H1 (cell line): ENCODE measurements around the gene IFT80. TPM values are rescaled to one million over a fixed set of nuclear protein-coding genes. Genes with fewer than 3 reads are reported as not detected.

Experiments
- CTCF ChIA-PET: fragments of 300-600 bp; sonication (Branson Sonifier 250); formaldehyde crosslinking; loops from one replicate; lab custom pipeline; 2021; ENCODE audit not compliant: partially characterized antibody; lab: Charles Lee
- POLR2A ChIA-PET: fragments of 300-600 bp; sonication (Branson Sonifier 250); formaldehyde crosslinking; loops from one replicate; lab custom pipeline; 2021; ENCODE audit warnings: inconsistent platforms; ENCODE audit not compliant: partially characterized antibody; lab: Charles Lee
- DNase-seq, 2 experiments: peaks; one replicate each; pipeline versions ENCODE4 v3.0.0 to v3.0.0-alpha.2; 2010 to 2022; ENCODE audit warnings: low spot score in 2 of 2, low read depth in 1 of 2, mixed read lengths in 1 of 2
- FAIRE-seq: peaks from 2 replicates; lab custom pipeline; 2011; peaks lifted over from hg19 to GRCh38; lab: Jason Lieb, UNC
- H2AFZ ChIP-seq: 2 replicates; pipeline ENCODE4 v1.8.1; 2012; ENCODE audit warnings: low read length, inconsistent platforms
- H2AK5ac ChIP-seq: 2 replicates; pipeline ENCODE4 v1.6.1; 2013; ENCODE audit warnings: low read depth, low read length
- H2BK120ac ChIP-seq: replicated peaks from 2 replicates; pipeline ENCODE3; 2013; ENCODE audit warnings: low read depth, low read length, inconsistent platforms
- H2BK12ac ChIP-seq: 2 replicates; pipeline ENCODE4 v1.6.1; 2013; ENCODE audit warnings: low read depth, low read length
- H2BK15ac ChIP-seq: 2 replicates; pipeline ENCODE4 v1.6.1; 2013; ENCODE audit warnings: low read length
- H2BK20ac ChIP-seq: 2 replicates; pipeline ENCODE4 v1.6.1; 2013; ENCODE audit warnings: low read length
- H2BK5ac ChIP-seq: 2 replicates; pipeline ENCODE4 v1.6.1; 2013; ENCODE audit warnings: low read depth, low read length
- H3K14ac ChIP-seq: 2 replicates; pipeline ENCODE4 v1.6.1; 2013; ENCODE audit warnings: inconsistent platforms; ENCODE audit not compliant: insufficient read length
- H3K18ac ChIP-seq: 2 replicates; pipeline ENCODE4 v1.6.1; 2013; ENCODE audit warnings: low read length; ENCODE audit errors: extremely low read depth
- H3K23ac ChIP-seq: 2 replicates; pipeline ENCODE4 v1.6.1; 2013; ENCODE audit warnings: inconsistent platforms; ENCODE audit not compliant: insufficient read length
- H3K23me2 ChIP-seq: 2 replicates; pipeline ENCODE4 v1.6.1; 2013; ENCODE audit warnings: low read depth, low read length
- H3K27ac ChIP-seq: 2 replicates; pipeline ENCODE4 v1.6.1; 2011; ENCODE audit warnings: low read depth, low read length, inconsistent platforms
- H3K27me3 ChIP-seq, 4 experiments: replicated peaks in 1 of 4; 1 replicate in 1 of 4; 2 replicates in 3 of 4; pipeline versions ENCODE4 v1.6.1 to v1.8.1; 2011 to 2013; ENCODE audit warnings: low read length in 3 of 4, mild to moderate bottlenecking in 3 of 4, inconsistent platforms in 2 of 4, mixed read lengths in 2 of 4, moderate library complexity in 1 of 4; ENCODE audit not compliant: control insufficient read depth in 3 of 4, insufficient read depth in 3 of 4; ENCODE audit errors: extremely low read depth in 1 of 4
- H3K36me3 ChIP-seq, 4 experiments: 2 replicates each; pipeline versions ENCODE4 v1.6.1 to v1.8.1; 2011 to 2013; ENCODE audit warnings: mild to moderate bottlenecking in 4 of 4, low read length in 3 of 4, moderate library complexity in 2 of 4, control low read depth in 1 of 4, inconsistent platforms in 1 of 4; ENCODE audit not compliant: insufficient read depth in 4 of 4, control insufficient read depth in 2 of 4
- H3K4ac ChIP-seq: replicated peaks from 2 replicates; pipeline ENCODE3; 2013; ENCODE audit warnings: low read length, low read depth, mixed read lengths, inconsistent platforms; ENCODE audit not compliant: insufficient read length
- H3K4me1 ChIP-seq, 4 experiments: replicated peaks in 1 of 4; 1 replicate in 1 of 4; 2 replicates in 3 of 4; pipeline versions ENCODE4 v1.6.1 to v1.8.1; 2011 to 2013; ENCODE audit warnings: low read length in 3 of 4, inconsistent platforms in 2 of 4, mixed read lengths in 1 of 4; ENCODE audit not compliant: insufficient read depth in 4 of 4, control insufficient read depth in 3 of 4
- H3K4me2 ChIP-seq, 2 experiments: 2 replicates each; pipeline versions ENCODE4 v1.6.1 to v1.8.1; 2011 to 2013; ENCODE audit warnings: low read depth in 2 of 2, low read length in 2 of 2, control low read depth in 1 of 2, inconsistent platforms in 1 of 2, mild to moderate bottlenecking in 1 of 2; ENCODE audit not compliant: insufficient read depth in 1 of 2
- H3K4me3 ChIP-seq, 4 experiments: fragments of 200-600, 300-600 bp in 1 of 4; sonication (generic), shearing (Covaris generic), sonication (Bioruptor Twin) in 1 of 4; 2 replicates each; pipeline versions ENCODE4 v1.5.1 to v1.8.1; 2011 to 2016; ENCODE audit warnings: low read length in 4 of 4, low read depth in 3 of 4, control low read depth in 2 of 4, inconsistent platforms in 2 of 4, mild to moderate bottlenecking in 2 of 4, mixed read lengths in 1 of 4, moderate library complexity in 1 of 4; ENCODE audit not compliant: insufficient read depth in 2 of 4; ENCODE audit errors: extremely low read depth in 1 of 4
- H3K56ac ChIP-seq: replicated peaks from 2 replicates; pipeline ENCODE3; 2013; ENCODE audit warnings: low read depth, mild to moderate bottlenecking, mixed read lengths, low read length, inconsistent platforms; ENCODE audit not compliant: insufficient read length
- H3K79me1 ChIP-seq: 2 replicates; pipeline ENCODE4 v1.6.1; 2013; ENCODE audit warnings: low read depth, low read length, control low read depth
- H3K79me2 ChIP-seq, 2 experiments: 2 replicates each; pipeline versions ENCODE4 v1.6.1 to v1.8.1; 2012 to 2013; ENCODE audit warnings: low read length in 2 of 2, mild to moderate bottlenecking in 2 of 2, inconsistent platforms in 1 of 2; ENCODE audit not compliant: insufficient read depth in 2 of 2, control insufficient read depth in 1 of 2
- H3K9ac ChIP-seq, 4 experiments: replicated peaks in 1 of 4; 1 replicate in 1 of 4; 2 replicates in 3 of 4; pipeline versions ENCODE4 v1.6.1 to v1.8.1; 2011 to 2013; ENCODE audit warnings: low read depth in 3 of 4, low read length in 3 of 4, control low read depth in 2 of 4, mild to moderate bottlenecking in 2 of 4, moderate library complexity in 2 of 4, inconsistent platforms in 1 of 4; ENCODE audit errors: extremely low read depth in 1 of 4
- H3K9me3 ChIP-seq, 2 experiments: 2 replicates each; pipeline versions ENCODE4 v1.6.1 to v1.8.1; 2012 to 2013; ENCODE audit warnings: mild to moderate bottlenecking in 2 of 2, moderate library complexity in 2 of 2, control low read depth in 1 of 2, inconsistent platforms in 1 of 2, low read depth in 1 of 2, low read length in 1 of 2, mixed read lengths in 1 of 2; ENCODE audit not compliant: insufficient read depth in 2 of 2
- H4K20me1 ChIP-seq, 2 experiments: replicated peaks in 1 of 2; 2 replicates each; pipeline versions ENCODE3 to v1.8.1; 2011 to 2013; ENCODE audit warnings: inconsistent platforms in 2 of 2, low read length in 2 of 2, mild to moderate bottlenecking in 1 of 2; ENCODE audit not compliant: insufficient read depth in 2 of 2, control insufficient read depth in 1 of 2
- H4K5ac ChIP-seq: 2 replicates; pipeline ENCODE4 v1.6.1; 2013; ENCODE audit warnings: low read length, low read depth, mixed read lengths, inconsistent platforms; ENCODE audit not compliant: insufficient read length
- H4K8ac ChIP-seq: 2 replicates; pipeline ENCODE4 v1.8.0; 2013; ENCODE audit warnings: mild to moderate bottlenecking, moderate library complexity, low read length, inconsistent platforms; ENCODE audit not compliant: insufficient read depth; ENCODE audit errors: extremely low read depth
- H4K91ac ChIP-seq: replicated peaks from 2 replicates; pipeline ENCODE3; 2013; ENCODE audit warnings: low read length, mixed read lengths, inconsistent platforms; ENCODE audit not compliant: insufficient read length
- CBX8 ChIP-seq: fragments of 300-800, 300-1000 bp; sonication (generic); IDR thresholded peaks from 2 replicates; pipeline ENCODE4 v1.7.1; 2016; ENCODE audit warnings: low read depth, low read length, borderline replicate concordance
- CHD1 ChIP-seq: IDR thresholded peaks from 2 replicates; pipeline ENCODE4 v1.6.1; 2012; ENCODE audit warnings: low read depth, low read length, improper control_type of control experiment
- CHD2 ChIP-seq: IDR thresholded peaks from 2 replicates; pipeline ENCODE4 v1.6.1; 2012; ENCODE audit warnings: low read length, improper control_type of control experiment
- E2F6 ChIP-seq: IDR thresholded peaks from 2 replicates; pipeline ENCODE4 v1.6.1; 2012; ENCODE audit warnings: inconsistent platforms
- JUN ChIP-seq: IDR thresholded peaks from 2 replicates; pipeline ENCODE4 v1.6.1; 2011; ENCODE audit warnings: low read depth, mild to moderate bottlenecking, improper control_type of control experiment, low read length
- KDM5A ChIP-seq: fragments of 200-600 bp; IDR thresholded peaks from 2 replicates; pipeline ENCODE4 v1.7.1; 2012; ENCODE audit warnings: mild to moderate bottlenecking, low read length, inconsistent platforms, mixed read lengths
- NANOG ChIP-seq: IDR thresholded peaks from 2 replicates; pipeline ENCODE4 v1.6.1; 2011; ENCODE audit warnings: low read length, low read depth, mild to moderate bottlenecking, inconsistent platforms; ENCODE audit not compliant: insufficient read depth, poor library complexity, severe bottlenecking
- POU5F1 ChIP-seq: IDR thresholded peaks from 2 replicates; pipeline ENCODE4 v1.6.1; 2011; ENCODE audit warnings: low read depth, mild to moderate bottlenecking, low read length, moderate library complexity
- RNF2 ChIP-seq: fragments of 200-900, 300-1000 bp; sonication (generic); IDR thresholded peaks from 2 replicates; pipeline ENCODE4 v1.7.1; 2016; ENCODE audit warnings: borderline replicate concordance, low read depth, mild to moderate bottlenecking, antibody characterized with exemption, low read length; ENCODE audit not compliant: poor library complexity, severe bottlenecking; ENCODE audit errors: missing control alignments
- SAP30 ChIP-seq: fragments of 300-600 bp; sonication (generic); IDR thresholded peaks from 2 replicates; pipeline ENCODE4 v1.7.1; 2012; ENCODE audit warnings: low read length, moderate library complexity, mild to moderate bottlenecking, inconsistent platforms; ENCODE audit not compliant: insufficient read depth, insufficient replicate concordance
- WGBS, 2 experiments: shearing (Covaris generic) in 1 of 2; methylation state at CpG; one replicate each; pipeline versions ENCODE4 v1.1.6 to v1.1.7; 2013 to 2015; ENCODE audit warnings: low lambda C conversion rate in 2 of 2, mixed read lengths in 2 of 2, inconsistent platforms in 1 of 2, low coverage in 1 of 2, missing lambda C conversion rate in 1 of 2; ENCODE audit not compliant: insufficient replicate concordance in 2 of 2, insufficient coverage in 1 of 2, insufficient read length in 1 of 2; ENCODE audit errors: extremely low coverage in 1 of 2, missing lambda C conversion rate in 1 of 2; 5-methylcytosine and 5-hydroxymethylcytosine counted together
- polyA plus RNA-seq, 7 experiments: library from polyadenylated mRNA; depleted of rRNA in 3 of 7; stranded (reverse) in 5 of 7; unstranded in 2 of 7; fragments of >200 nt in 5 of 7; fragments of 200-250 nt in 2 of 7; gene quantifications; 1 replicate in 5 of 7; 2 replicates in 1 of 7; 4 replicates in 1 of 7; pipeline versions ENCODE4 v1.2.1 to v1.2.3, GENCODE V29; 2011 to 2013; ENCODE audit warnings: missing spikeins in 2 of 7, mixed read lengths in 2 of 7
- total RNA-seq: library from RNA; stranded (reverse); fragmentation: NEBNext Ultra II Directional; extraction: Animal tissue kit (Norgen Biotek cat#: 25700); gene quantifications from 2 replicates; pipeline ENCODE4 v1.2.1, GENCODE V29; 2021

The IFT80 gene
- total and polyA plus RNA-seq, 2 of the 8 experiments (the other 6 are each of a cell fraction or from before 2014, with no cell fraction given) = 7.2 to 25.9 TPM

GRCh38 chr3:160374925-160375324 is 24.1 kb downstream of the IFT80 start:
- H3K27ac ChIP-seq = no peak overlapping the region
- 86% methylated on average over 1 of the region's 1 CpG; no CpG with 5 or more reads in 1 of the 2 experiments for WGBS, 2 experiments
- no peaks in the 10 kb centered on the region for H3K27me3 ChIP-seq
- no peak overlapping the region for H3K9ac ChIP-seq
- H4K91ac ChIP-seq = no peak overlapping the region
- no peak for FAIRE-seq
- H2BK20ac ChIP-seq = no peak overlapping the region
- ChIA-PET CTCF (interaction anchor here (0.7 kb wide), 1 partner anchor 1726 kb away, joined by 3 read pairs; no protein-coding TSS in a partner anchor), POLR2A (interaction anchor here (1.5 kb wide), 1 partner anchor 25 kb away, joined by 3 read pairs; no protein-coding TSS in a partner anchor)
- peaks cover 0 to 5% (median 0%) of the 10 kb centered on the region in 4 experiments; a peak in 1 of 7 replicates for H3K4me1 ChIP-seq
- no peaks in the 10 kb centered on the region for H3K79me1 ChIP-seq
- DNase-seq = no peak
- no peaks in the 10 kb centered on the region for H4K20me1 ChIP-seq
- no peak overlapping the region for H4K5ac ChIP-seq
- H3K23me2 ChIP-seq = no peaks in the 10 kb centered on the region
- no peak overlapping the region for H3K4me2 ChIP-seq
- H3K9me3 ChIP-seq = no peaks in the 10 kb centered on the region
- H2AFZ ChIP-seq = no peak overlapping the region
- no peak overlapping the region for H2BK120ac ChIP-seq
- no peak overlapping the region for H3K4ac ChIP-seq
- no peak overlapping the region for H4K8ac ChIP-seq
- TF ChIP-seq KDM5A (no peak), NANOG (no peak), CBX8 (no peak), JUN (no peak), SAP30 (no peak), CHD2 (no peak), CHD1 (no peak), POU5F1 (no peak), E2F6 (no peak), RNF2 (no peak)
- no peak overlapping the region for H2AK5ac ChIP-seq
- H3K79me2 ChIP-seq = no peaks in the 10 kb centered on the region
- H3K18ac ChIP-seq = no peak overlapping the region
- no peak overlapping the region for H3K56ac ChIP-seq
- H3K36me3 ChIP-seq = peaks cover 0 to 19% (median 8%) of the 10 kb centered on the region in 4 experiments; a peak in 4 of 8 replicates
- no peak overlapping the region for H2BK5ac ChIP-seq
- no peak overlapping the region for H2BK15ac ChIP-seq
- H3K23ac ChIP-seq = no peak overlapping the region
- no peak overlapping the region for H3K14ac ChIP-seq
- no peak overlapping the region for H2BK12ac ChIP-seq
- H3K4me3 ChIP-seq = no peak overlapping the region
